ENCODE results near the gene TBX2. TPM values are rescaled to one million over a fixed set of nuclear protein-coding genes. Genes with fewer than 3 reads are reported as not detected.

Gene TBX2
- total RNA-seq (1 to 10 TPM in 3 of 4 donors, under 1 TPM in 1; 0.99 to 5.3 (median 2.3) TPM), polyA plus RNA-seq (1 to 10 TPM; 2.3 to 5.3 (median 3.6) TPM)

DNA sequence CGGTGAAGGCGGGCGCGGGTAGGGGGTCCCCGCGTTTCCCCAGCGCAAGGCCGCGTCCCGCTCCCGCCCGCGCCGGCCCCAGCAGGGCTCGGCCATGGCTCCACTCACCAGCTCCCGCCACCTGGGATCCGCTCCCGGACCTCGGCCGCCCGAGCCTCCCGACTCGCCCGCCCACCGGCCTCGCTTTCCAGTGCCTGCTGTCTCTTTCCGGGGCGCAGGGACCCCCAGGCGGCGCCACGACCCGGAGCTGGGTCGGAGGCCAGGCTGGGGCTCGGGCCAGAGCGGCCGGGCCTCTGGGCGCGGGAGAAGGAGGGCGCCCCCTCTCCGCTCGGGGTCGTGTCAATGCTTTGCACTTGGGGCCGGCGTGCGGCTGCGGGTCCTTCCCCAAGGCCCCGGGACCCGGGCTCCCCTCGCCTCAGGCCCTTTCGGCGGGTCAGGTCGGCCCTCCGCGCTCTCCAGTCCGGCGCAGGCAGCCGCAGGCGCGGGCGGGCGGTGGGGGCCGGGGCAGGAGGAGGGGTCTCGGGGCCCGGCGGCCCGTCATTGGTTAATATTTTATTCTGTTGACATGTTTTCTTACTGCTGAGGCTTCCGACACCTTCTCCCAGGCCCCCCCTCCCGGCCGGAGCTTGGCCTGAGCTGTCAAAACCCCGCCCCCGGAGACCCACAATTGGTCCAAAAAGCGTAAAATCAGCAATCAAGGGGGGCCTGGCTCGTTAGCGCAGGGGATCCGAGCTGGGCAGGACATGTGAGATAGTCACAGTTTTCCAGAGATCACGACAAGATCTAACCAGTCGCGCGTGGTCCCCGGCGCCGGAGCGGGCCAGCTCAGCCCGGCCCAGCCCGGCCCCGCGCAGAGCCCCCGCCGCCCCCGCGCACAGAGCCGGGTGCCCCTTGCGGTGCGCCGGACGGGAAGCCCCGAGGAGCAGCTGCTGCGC, at the start of gene TBX2:
Gene TBX2 (plus strand): TSS at position 713 of the 935 bp plus-strand sequence. CDS start 334 bp downstream, outside the sequence.
- H3K9me3 ChIP-seq: no peaks in the 10 kb centered on the region
- WGBS, 2 donors: 1 to 2% methylated on average over 98 of the region's 98 CpGs
- H3K27ac ChIP-seq: peak within 1 kb of the TSS; percentile 46 to 92 (median 51)
- intact Hi-C loops (cut with DNase I): loop anchor here (5.0 kb wide), 1 partner anchor 147 kb away; no protein-coding TSS in a partner anchor
- peaks cover 0 to 68% (median 63%) of the 10 kb centered on the region in 4 donors for H3K4me1 ChIP-seq
- H3K4me3 ChIP-seq: peak within 1 kb of the TSS; percentile 23 to 46 (median 40)
- peaks cover 77 to 97% (median 90%) of the 10 kb centered on the region in 3 donors for H3K27me3 ChIP-seq
- peak; percentile 78 for DNase-seq
- H3K36me3 ChIP-seq: no peaks in the 10 kb centered on the region
- peak in 2 of 4 donors; percentile 25 to 37 for TF ChIP-seq POLR2AphosphoS5 (IDR thresholded peaks at IDR 0.05)
- TF ChIP-seq EP300 (IDR thresholded peaks at IDR 0.05): no peak

DNA sequence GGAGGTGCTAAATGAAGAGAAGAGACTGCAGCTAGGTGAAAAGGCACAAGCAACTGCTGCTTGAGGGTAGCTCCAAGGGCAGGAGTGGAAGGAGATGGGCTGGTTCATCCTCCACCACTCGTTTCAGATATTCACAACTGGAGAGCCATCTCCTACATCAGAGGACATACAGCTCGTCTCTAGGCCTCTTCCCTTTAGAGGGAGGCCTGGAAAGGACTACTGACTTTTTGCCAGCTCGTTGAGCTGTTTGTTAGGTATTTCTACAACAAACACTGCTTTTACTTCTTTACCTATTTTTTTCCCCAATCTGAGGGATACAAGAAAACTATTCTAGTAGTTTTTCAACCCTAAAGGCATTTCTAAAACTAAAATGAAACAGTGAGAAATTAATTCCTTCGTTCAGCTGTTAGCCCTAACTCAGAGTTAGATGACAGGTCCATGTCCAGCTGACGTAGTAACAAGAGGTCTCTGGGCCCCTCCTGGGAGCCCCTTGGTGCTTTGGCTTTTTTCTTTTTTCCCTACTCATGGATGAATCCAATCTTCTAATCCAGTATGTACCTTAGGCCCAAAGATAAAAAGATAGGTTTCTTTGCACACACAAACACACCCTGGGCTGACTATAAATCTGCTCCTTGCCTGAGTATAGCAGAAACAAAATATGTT, 47.8 kb upstream of the TBX2 start:
- no peak overlapping the region for H3K27ac ChIP-seq
- TF ChIP-seq, protein P1, sequence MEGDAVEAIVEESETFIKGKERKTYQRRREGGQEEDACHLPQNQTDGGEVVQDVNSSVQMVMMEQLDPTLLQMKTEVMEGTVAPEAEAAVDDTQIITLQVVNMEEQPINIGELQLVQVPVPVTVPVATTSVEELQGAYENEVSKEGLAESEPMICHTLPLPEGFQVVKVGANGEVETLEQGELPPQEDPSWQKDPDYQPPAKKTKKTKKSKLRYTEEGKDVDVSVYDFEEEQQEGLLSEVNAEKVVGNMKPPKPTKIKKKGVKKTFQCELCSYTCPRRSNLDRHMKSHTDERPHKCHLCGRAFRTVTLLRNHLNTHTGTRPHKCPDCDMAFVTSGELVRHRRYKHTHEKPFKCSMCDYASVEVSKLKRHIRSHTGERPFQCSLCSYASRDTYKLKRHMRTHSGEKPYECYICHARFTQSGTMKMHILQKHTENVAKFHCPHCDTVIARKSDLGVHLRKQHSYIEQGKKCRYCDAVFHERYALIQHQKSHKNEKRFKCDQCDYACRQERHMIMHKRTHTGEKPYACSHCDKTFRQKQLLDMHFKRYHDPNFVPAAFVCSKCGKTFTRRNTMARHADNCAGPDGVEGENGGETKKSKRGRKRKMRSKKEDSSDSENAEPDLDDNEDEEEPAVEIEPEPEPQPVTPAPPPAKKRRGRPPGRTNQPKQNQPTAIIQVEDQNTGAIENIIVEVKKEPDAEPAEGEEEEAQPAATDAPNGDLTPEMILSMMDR (IDR thresholded peaks at IDR 0.05): no peak
- TF ChIP-seq EP300 (IDR thresholded peaks at IDR 0.05) (no peak), POLR2A (IDR thresholded peaks at IDR 0.05) (no peak), POLR2AphosphoS5 (IDR thresholded peaks at IDR 0.05) (no peak)
- no peaks in the 10 kb centered on the region for H3K36me3 ChIP-seq
- H3K4me1 ChIP-seq: no peaks in the 10 kb centered on the region
- H3K9me3 ChIP-seq: no peaks in the 10 kb centered on the region
- no peak overlapping the region for H3K4me3 ChIP-seq
- no peak for DNase-seq
- no peaks in the 10 kb centered on the region for H3K27me3 ChIP-seq
- 88 to 90% methylated on average over 5 of the region's 5 CpGs for whole genome bisulfite sequencing, 2 donors
- intact Hi-C loops (cut with DNase I): no loop called here

DNA sequence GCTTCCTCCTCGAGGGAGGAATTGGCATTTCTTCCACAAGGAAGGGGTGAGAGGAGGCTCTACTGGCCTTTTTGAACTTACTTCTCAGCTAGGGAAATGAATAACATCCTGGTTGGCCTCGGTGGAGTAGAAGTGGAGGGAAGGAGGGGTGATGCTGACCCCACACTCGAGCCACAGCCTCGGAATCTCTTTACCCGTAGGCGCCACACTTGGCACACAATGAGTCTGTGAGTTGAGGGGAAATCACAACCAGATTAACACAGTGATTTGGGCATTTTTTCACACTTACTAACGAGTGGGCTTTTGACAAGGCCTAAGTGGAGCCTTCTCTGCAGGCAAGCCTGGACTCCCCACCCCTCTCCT, 47.3 kb upstream of the TBX2 start:
- Histone ChIP-seq H3K27ac (no peak overlapping the region), H3K27me3 (no peaks in the 10 kb centered on the region), H3K4me1 (no peaks in the 10 kb centered on the region), H3K4me3 (no peak overlapping the region), H3K36me3 (no peaks in the 10 kb centered on the region), H3K9me3 (no peaks in the 10 kb centered on the region)
- TF ChIP-seq, protein P1 (IDR thresholded peaks at IDR 0.05): no peak
- TF ChIP-seq EP300 (IDR thresholded peaks at IDR 0.05) (no peak), POLR2AphosphoS5 (IDR thresholded peaks at IDR 0.05) (no peak), POLR2A (IDR thresholded peaks at IDR 0.05) (no peak)
- no peak for DNase-seq
- intact Hi-C loops (cut with DNase I): no loop called here
- 77 to 80% methylated on average over 7 of the region's 7 CpGs for WGBS, 2 donors

DNA sequence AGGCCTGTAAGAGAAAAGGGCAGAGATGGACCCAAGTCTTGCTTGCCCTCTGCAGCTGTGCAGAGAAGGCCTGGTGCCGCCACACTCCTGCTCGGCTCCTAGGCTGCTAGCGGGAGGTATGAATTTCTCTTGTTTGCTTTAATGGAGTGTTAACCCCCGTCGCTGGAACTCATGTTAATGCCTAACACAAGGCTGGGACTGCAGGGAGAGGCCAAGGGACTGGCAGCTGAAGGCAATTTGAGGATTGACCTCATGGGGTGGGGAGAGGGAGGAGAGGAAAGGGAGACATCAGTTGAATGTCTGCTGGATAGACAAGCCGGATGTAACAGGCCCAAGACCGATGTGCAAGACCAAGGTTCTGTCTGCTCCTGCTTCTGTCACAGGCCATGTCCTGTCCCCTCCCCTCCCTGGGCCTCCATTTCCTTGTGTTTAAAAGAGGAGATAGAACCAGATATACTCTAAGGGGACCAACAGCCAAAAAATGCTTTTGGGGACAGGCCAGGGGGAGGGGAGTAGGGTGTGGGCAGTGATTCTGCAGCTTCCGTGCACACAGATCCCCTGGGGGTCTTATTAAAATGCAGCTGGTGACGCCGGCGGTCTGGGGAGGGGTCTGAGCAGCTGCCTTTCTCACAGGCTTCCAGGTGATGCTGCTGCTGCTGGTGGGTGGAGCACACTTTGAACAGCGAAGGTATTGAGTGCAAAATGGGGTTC, 46.7 kb upstream of the TBX2 start:
- Histone ChIP-seq H3K9me3 (no peaks in the 10 kb centered on the region), H3K36me3 (no peaks in the 10 kb centered on the region), H3K4me3 (no peak overlapping the region), H3K4me1 (no peaks in the 10 kb centered on the region), H3K27ac (no peak overlapping the region), H3K27me3 (no peaks in the 10 kb centered on the region)
- no peak for DNase-seq
- TF ChIP-seq EP300 (IDR thresholded peaks at IDR 0.05): no peak
- TF ChIP-seq, protein P1 (IDR thresholded peaks at IDR 0.05): no peak
- TF ChIP-seq POLR2AphosphoS5 (IDR thresholded peaks at IDR 0.05): no peak
- TF ChIP-seq POLR2A (IDR thresholded peaks at IDR 0.05): no peak
- 90 to 95% methylated on average over 12 of the region's 12 CpGs for WGBS, 2 donors
- intact Hi-C loops (cut with DNase I): no loop called here

Data from sigmoid colon (tissue), 7 donors.